Measurements from ENCODE around the gene AQP2. TPM values are rescaled to one million over a fixed set of nuclear protein-coding genes. Genes with fewer than 3 reads are reported as not detected.
A peak's percentile ranks its signal among the peaks of the same experiment; 100 is the strongest.

Gene AQP2
- total RNA-seq, 4 donors from 2014 or later, result not detected

DNA sequence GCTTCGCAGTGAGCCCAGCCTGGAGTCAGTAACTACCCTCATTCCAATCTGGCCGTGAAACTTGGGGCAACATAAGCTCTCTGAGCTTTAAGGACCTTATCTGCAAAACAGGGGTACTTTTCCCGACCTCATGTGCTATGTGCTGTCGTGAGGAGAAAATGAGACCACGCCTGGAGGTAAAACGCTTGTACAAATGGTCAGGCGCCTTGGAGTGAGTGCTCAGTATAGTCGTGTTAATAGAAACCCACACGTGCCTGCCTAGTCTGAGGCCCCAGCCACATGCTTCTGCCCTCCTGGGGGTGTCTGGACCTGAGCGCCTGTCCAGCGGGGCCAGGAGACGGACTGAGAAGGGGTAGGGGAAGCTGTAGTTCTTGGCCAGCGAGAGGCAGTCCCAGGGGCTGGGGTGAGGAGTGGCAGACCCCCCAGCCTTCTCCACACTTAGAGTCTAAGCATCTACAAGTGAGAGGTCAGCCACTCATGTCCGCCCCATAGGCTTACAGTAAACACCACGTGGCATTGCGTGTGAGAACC is 16.0 kb downstream of the AQP2 start:
- in situ Hi-C loops (cut with MboI; ENCODE audit: low sequenced_read_pairs in 4 of 4), result no loop called here

DNA sequence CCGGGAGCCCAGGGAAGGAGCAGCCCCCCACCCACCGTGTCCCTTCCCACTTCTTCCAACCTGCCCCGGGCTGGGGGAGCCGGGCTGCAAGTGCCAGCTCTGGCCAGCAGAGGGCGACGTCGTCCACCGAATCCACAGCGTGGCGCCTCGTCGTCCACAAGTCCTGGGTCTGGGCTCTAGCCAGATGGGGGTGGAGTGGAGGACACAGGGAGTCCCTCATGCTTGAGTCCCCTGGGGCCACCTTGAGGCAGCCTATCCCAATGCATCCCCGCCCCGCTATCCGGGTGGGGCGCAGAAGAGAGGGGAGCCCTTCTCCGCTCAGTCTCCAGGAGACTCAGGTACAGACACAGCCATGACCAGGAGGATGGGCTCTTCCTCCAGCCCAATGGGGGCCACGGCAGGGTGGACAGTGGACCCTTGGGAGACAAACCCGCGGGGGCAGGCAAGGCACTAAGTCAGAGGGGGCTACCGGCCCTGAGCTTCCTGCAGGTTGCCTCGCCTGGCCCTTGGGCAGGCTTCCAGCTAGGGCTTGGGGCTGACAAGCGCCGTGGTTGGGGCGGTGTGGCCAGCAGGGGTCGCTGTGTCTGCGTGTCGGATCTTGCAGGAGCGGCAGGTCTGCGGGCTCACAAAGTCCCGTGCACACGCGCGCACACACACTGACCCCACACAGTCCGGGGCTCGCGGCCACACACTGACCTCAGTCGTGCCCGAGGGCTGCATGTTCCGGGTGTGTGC is 16.7 kb downstream of the AQP2 start:
- ATAC-seq (peak; percentile 76 to 86), DNase-seq (peak; percentile 48 to 64)
- Histone ChIP-seq H3K4me1 (peaks cover 0 to 5% of the 10 kb centered on the region in 2 donors), H3K4me3 (peak overlapping the region; percentile 36 to 50 (median 40)), H3K27me3 (peaks cover 4 to 22% (median 17%) of the 10 kb centered on the region in 3 donors), H3K27ac (no peak overlapping the region), H3K9me3 (no peaks in the 10 kb centered on the region), H3K36me3 (no peaks in the 10 kb centered on the region)
- TF ChIP-seq POLR2A (IDR thresholded peaks at IDR 0.05), result no peak
- TF ChIP-seq, protein P1, sequence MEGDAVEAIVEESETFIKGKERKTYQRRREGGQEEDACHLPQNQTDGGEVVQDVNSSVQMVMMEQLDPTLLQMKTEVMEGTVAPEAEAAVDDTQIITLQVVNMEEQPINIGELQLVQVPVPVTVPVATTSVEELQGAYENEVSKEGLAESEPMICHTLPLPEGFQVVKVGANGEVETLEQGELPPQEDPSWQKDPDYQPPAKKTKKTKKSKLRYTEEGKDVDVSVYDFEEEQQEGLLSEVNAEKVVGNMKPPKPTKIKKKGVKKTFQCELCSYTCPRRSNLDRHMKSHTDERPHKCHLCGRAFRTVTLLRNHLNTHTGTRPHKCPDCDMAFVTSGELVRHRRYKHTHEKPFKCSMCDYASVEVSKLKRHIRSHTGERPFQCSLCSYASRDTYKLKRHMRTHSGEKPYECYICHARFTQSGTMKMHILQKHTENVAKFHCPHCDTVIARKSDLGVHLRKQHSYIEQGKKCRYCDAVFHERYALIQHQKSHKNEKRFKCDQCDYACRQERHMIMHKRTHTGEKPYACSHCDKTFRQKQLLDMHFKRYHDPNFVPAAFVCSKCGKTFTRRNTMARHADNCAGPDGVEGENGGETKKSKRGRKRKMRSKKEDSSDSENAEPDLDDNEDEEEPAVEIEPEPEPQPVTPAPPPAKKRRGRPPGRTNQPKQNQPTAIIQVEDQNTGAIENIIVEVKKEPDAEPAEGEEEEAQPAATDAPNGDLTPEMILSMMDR (IDR thresholded peaks at IDR 0.05 in 4 of 5, conservative IDR thresholded peaks at IDR 0.05 in 1 of 5), result peak; percentile 66 to 91 (median 88)
- intact Hi-C loops (cut with DNase I; ENCODE audit: low total_unique reads), result loop anchor here (2.0 to 10.0 kb wide), 3 partner anchors 90 to 205 kb away; partner anchors contain the start of gene ASIC1
- in situ Hi-C loops (cut with MboI; ENCODE audit: low sequenced_read_pairs in 4 of 4), result no loop called here

More for the DNA sequence above, 16.0 kb downstream of the AQP2 start:
- H3K9me3 ChIP-seq, result no peaks in the 10 kb centered on the region
- H3K27ac ChIP-seq, result no peak overlapping the region
- intact Hi-C loops (cut with DNase I; ENCODE audit: low total_unique reads), result loop anchor here (2.0 to 10.0 kb wide), 3 partner anchors 90 to 206 kb away; partner anchors contain the start of gene ASIC1
- H3K4me3 ChIP-seq, result no peak overlapping the region
- no peak for TF ChIP-seq POLR2A (IDR thresholded peaks at IDR 0.05)
- TF ChIP-seq, protein P1 (IDR thresholded peaks at IDR 0.05 in 4 of 5, conservative IDR thresholded peaks at IDR 0.05 in 1 of 5), result no peak
- peaks cover 4 to 25% (median 21%) of the 10 kb centered on the region in 3 donors for H3K27me3 ChIP-seq
- H3K4me1 ChIP-seq, result peaks cover 0 to 5% of the 10 kb centered on the region in 2 donors
- no peak for ATAC-seq
- no peak for DNase-seq
- H3K36me3 ChIP-seq, result no peaks in the 10 kb centered on the region

DNA sequence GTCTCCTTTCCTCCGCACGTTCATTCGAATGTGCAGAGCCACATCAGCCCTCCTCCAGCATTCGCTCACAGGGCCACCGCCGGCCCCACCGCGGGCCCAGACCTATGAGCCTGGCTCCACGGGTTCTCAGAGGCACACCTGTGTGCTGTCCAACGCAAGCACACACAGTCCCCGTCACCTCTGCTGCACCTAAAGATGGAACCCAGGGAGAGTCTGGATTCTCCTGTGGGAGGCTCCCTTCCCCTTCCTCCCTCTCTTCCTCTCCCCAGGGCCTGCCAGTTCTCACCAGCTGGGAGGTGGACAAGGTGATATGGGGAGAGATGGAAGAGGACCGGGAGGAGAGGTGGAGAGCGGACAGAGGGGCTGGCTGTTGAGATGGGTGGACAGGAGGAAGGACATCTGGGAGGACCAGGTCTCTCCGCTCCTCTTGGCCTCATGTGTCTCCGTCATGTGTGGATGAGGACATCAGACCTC is 17.3 kb downstream of the AQP2 start:
- no peak overlapping the region for H3K27ac ChIP-seq
- H3K4me3 ChIP-seq, result peak overlapping the region; percentile 36 to 50 (median 40)
- H3K36me3 ChIP-seq, result no peaks in the 10 kb centered on the region
- H3K27me3 ChIP-seq, result peaks cover 4 to 21% (median 13%) of the 10 kb centered on the region in 3 donors
- TF ChIP-seq, protein P1 (IDR thresholded peaks at IDR 0.05 in 4 of 5, conservative IDR thresholded peaks at IDR 0.05 in 1 of 5), result no peak
- TF ChIP-seq POLR2A (IDR thresholded peaks at IDR 0.05), result no peak
- no peaks in the 10 kb centered on the region for H3K9me3 ChIP-seq
- H3K4me1 ChIP-seq, result peaks cover 0 to 5% of the 10 kb centered on the region in 2 donors
- ATAC-seq (no peak), DNase-seq (no peak)
- intact Hi-C loops (cut with DNase I; ENCODE audit: low total_unique reads) (loop anchor here (1.0 to 10.0 kb wide), 4 partner anchors 89 to 204 kb away; partner anchors contain the start of gene ASIC1), in situ Hi-C loops (cut with MboI; ENCODE audit: low sequenced_read_pairs in 4 of 4) (no loop called here)

DNA sequence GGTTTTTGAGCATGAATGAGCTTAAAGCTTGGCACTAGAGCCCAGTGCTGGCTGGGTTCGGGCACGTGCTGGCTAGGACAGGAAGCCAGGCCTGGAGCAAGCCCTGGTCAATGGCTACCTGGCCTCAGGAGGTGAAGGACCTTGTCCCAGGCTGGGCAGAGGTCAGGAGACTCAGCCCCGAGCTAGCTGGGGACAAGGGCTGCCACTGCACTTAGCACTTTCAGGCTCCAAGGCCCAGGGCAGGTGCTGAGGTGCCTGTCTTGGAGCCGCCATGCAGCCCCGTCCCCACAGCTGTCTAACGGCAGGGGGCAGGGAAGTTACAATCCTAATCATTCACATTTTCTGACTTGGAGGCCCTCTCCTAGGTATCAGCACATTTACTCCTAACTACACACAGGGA is 17.9 kb downstream of the AQP2 start:
- intact Hi-C loops (cut with DNase I; ENCODE audit: low total_unique reads) (loop anchor here (1.0 to 10.0 kb wide), 3 partner anchors 102 to 204 kb away; no protein-coding TSS in a partner anchor), in situ Hi-C loops (cut with MboI; ENCODE audit: low sequenced_read_pairs in 4 of 4) (no loop called here)
- Histone ChIP-seq H3K27me3 (peaks cover 4 to 21% (median 13%) of the 10 kb centered on the region in 3 donors), H3K4me3 (no peak overlapping the region), H3K27ac (no peak overlapping the region), H3K36me3 (no peaks in the 10 kb centered on the region), H3K9me3 (no peaks in the 10 kb centered on the region), H3K4me1 (peaks cover 0 to 5% of the 10 kb centered on the region in 2 donors)
- ATAC-seq (no peak), DNase-seq (no peak)
- no peak for TF ChIP-seq POLR2A (IDR thresholded peaks at IDR 0.05)
- TF ChIP-seq, protein P1 (IDR thresholded peaks at IDR 0.05 in 4 of 5, conservative IDR thresholded peaks at IDR 0.05 in 1 of 5), result no peak
